Psoas muscle (tissue), 8 donors: Measurements from ENCODE around the gene SLC45A3. TPM values are rescaled to one million over a fixed set of nuclear protein-coding genes. Genes with fewer than 3 reads are reported as not detected.

Source experiments
- ATAC-seq, 4 donors: fragments of 200-7000 bp; cut with Tn5 transposase; one replicate each; pipeline ENCODE4 v1.9.1; 2020; ENCODE audit warnings: moderate library complexity in 3 of 4, mild to moderate bottlenecking in 2 of 4
- DNase-seq, 2 donors: peaks; one replicate each; pipeline ENCODE4 v3.0.0-alpha.2; 2020
- H3K27ac ChIP-seq: fragments of 200-600 bp; one replicate; pipeline ENCODE4 v1.8.0; 2022
- H3K27me3 ChIP-seq, 3 donors: fragments of 200-600 bp in 1 of 3; one replicate each; pipeline versions ENCODE4 v1.6.1 to v1.8.0; 2013 to 2022; ENCODE audit warnings: low read length in 2 of 3, mild to moderate bottlenecking in 2 of 3, moderate library complexity in 1 of 3; ENCODE audit not compliant: insufficient read depth in 3 of 3
- H3K36me3 ChIP-seq, 2 donors: fragments of 200-600 bp in 1 of 2; one replicate each; pipeline versions ENCODE4 v1.6.1 to v1.8.0; 2013 to 2022; ENCODE audit warnings: low read depth in 1 of 2, mild to moderate bottlenecking in 1 of 2, moderate library complexity in 1 of 2; ENCODE audit not compliant: insufficient read depth in 1 of 2
- H3K4me1 ChIP-seq: fragments of 200-600 bp; one replicate; pipeline ENCODE4 v1.8.0; 2022
- H3K4me3 ChIP-seq: fragments of 200-600 bp; one replicate; pipeline ENCODE4 v1.8.0; 2022; ENCODE audit warnings: mild to moderate bottlenecking
- H3K9me3 ChIP-seq: fragments of 200-600 bp; one replicate; pipeline ENCODE4 v1.8.0; 2022
- WGBS, 3 donors: extraction: QIAGEN DNeasy Blood & Tissue Kit; methylation state at CpG; one replicate each; pipeline versions ENCODE4 v1.1.6 to v1.1.7; 2013; 5-methylcytosine and 5-hydroxymethylcytosine counted together
- intact Hi-C, 2 donors: fragments of 100-400 bp; cut with DNase I; formaldehyde crosslinking; loops; one replicate each; pipeline versions ENCODE4 v1.11.0 to v1.14.2; 2022
- polyA plus RNA-seq, 3 donors: library from polyadenylated mRNA; stranded (reverse); fragments of 200-250 nt; gene quantifications; one replicate each; pipeline ENCODE4 v1.2.3, GENCODE V29; 2013
- total RNA-seq, 4 donors: library from RNA; stranded (reverse); fragmentation: NEBNext Ultra II Directional in 2 of 4; extraction: Animal tissue kit (Norgen Biotek cat#: 25700) in 2 of 4; gene quantifications; one replicate each; pipeline versions ENCODE4 v1.2.1 to v1.2.4, GENCODE V29; 2021 to 2023
- TF ChIP-seq, protein P1 (sequence below): fragments of 200-600 bp; IDR thresholded peaks from one replicate; pipeline ENCODE4 v1.8.0; 2022; ENCODE audit warnings: antibody characterized with exemption
- donor health status: healthy with polysubstance abuse.
- donor health status: DM: no; HTN: no; CAD: no; lungs with moderate emphysema.
- donor health status: Bipolar disorder and iron deficiency.
- donor health status: healthy.
- donor health status: DM: yes; HTN: yes; CAD: no.
- donor health status: DM: no; HTN: no; CAD: no.
- donor health status: DM: no; HTN: no; CAD: no.
- donor health status: DM: yes; HTN: yes; CAD: no.

SLC45A3 gene
- total and polyA plus RNA-seq, 7 donors: 0.15 to 2.7 (median 0.46) TPM

GRCh38 chr1:205698921-205699320 is 18.6 kb upstream of the SLC45A3 start:
- ATAC-seq (no peak), DNase-seq (no peak)
- H3K36me3 ChIP-seq: no peaks in the 10 kb centered on the region
- intact Hi-C loops: no loop called here
- H3K27me3 ChIP-seq: no peaks in the 10 kb centered on the region
- H3K4me3 ChIP-seq: no peak overlapping the region
- H3K27ac ChIP-seq: no peak overlapping the region
- WGBS, 3 donors: 88 to 91% (median 90%) methylated on average over 4 of the region's 4 CpGs
- no peaks in the 10 kb centered on the region for H3K4me1 ChIP-seq
- TF ChIP-seq, protein P1, sequence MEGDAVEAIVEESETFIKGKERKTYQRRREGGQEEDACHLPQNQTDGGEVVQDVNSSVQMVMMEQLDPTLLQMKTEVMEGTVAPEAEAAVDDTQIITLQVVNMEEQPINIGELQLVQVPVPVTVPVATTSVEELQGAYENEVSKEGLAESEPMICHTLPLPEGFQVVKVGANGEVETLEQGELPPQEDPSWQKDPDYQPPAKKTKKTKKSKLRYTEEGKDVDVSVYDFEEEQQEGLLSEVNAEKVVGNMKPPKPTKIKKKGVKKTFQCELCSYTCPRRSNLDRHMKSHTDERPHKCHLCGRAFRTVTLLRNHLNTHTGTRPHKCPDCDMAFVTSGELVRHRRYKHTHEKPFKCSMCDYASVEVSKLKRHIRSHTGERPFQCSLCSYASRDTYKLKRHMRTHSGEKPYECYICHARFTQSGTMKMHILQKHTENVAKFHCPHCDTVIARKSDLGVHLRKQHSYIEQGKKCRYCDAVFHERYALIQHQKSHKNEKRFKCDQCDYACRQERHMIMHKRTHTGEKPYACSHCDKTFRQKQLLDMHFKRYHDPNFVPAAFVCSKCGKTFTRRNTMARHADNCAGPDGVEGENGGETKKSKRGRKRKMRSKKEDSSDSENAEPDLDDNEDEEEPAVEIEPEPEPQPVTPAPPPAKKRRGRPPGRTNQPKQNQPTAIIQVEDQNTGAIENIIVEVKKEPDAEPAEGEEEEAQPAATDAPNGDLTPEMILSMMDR: no peak
- no peaks in the 10 kb centered on the region for H3K9me3 ChIP-seq

- intact Hi-C loops: no loop called here
- H3K36me3 ChIP-seq: no peaks in the 10 kb centered on the region
- DNase-seq: no peak
- no peaks in the 10 kb centered on the region for H3K27me3 ChIP-seq
- TF ChIP-seq, protein P1: no peak
- no peak for ATAC-seq
- H3K4me1 ChIP-seq: no peaks in the 10 kb centered on the region
- H3K27ac ChIP-seq: no peak overlapping the region
- WGBS, 3 donors: 54 to 64% (median 58%) methylated on average over 11 to 12 of the region's 12 CpGs
- no peaks in the 10 kb centered on the region for H3K9me3 ChIP-seq
- H3K4me3 ChIP-seq: no peak overlapping the region
Measured at GRCh38 chr1:205693421-205693991, 13.2 kb upstream of the SLC45A3 start.

- WGBS, 3 donors: 94 to 98% (median 95%) methylated on average over 6 of the region's 6 CpGs
- intact Hi-C loops: no loop called here
Measured at GRCh38 chr1:205692423-205692822, 12.1 kb upstream of the SLC45A3 start.

DNA sequence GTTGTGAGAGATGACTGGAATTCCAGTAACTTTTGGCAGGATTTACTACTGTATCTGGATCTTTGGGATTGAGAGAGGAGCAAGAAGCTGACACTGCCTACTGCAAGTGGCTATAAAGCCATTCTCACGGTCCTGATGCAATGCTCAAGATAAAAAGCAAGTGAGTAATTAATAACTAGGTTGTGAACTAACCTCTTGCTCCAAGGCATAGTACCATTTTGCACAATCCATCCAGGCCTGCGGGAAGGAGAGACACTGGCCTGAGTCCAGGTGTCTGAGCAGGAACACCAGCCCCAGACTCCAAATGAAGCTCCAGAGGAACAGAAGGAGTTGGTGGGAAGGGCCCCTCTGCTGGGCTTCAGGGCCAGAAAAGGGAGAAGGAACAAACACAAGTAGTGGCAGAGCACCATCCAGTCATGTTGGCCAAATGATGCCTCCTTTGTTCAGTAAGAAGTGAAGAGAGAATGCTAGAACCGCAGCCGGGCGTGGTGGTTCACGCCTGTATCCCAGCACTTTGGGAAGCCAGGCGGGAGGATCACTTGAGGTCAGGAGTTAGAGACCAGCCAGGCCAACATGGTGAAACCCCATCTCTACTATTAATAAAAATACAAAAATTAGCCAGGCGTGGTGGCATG is 9.9 kb upstream of the SLC45A3 start:
- intact Hi-C loops: no loop called here
- H3K27ac ChIP-seq: no peak overlapping the region
- no peaks in the 10 kb centered on the region for H3K36me3 ChIP-seq
- no peaks in the 10 kb centered on the region for H3K4me1 ChIP-seq
- 81 to 87% (median 84%) methylated on average over 8 of the region's 8 CpGs for WGBS, 3 donors
- H3K4me3 ChIP-seq: no peak overlapping the region
- ATAC-seq (no peak), DNase-seq (no peak)
- TF ChIP-seq, protein P1: no peak
- H3K27me3 ChIP-seq: no peaks in the 10 kb centered on the region
- no peaks in the 10 kb centered on the region for H3K9me3 ChIP-seq

More at GRCh38 chr1:205692423-205692822, 12.1 kb upstream of the SLC45A3 start:
- Histone ChIP-seq H3K9me3 (no peaks in the 10 kb centered on the region), H3K27ac (no peak overlapping the region), H3K4me1 (no peaks in the 10 kb centered on the region), H3K36me3 (no peaks in the 10 kb centered on the region), H3K4me3 (no peak overlapping the region), H3K27me3 (no peaks in the 10 kb centered on the region)
- TF ChIP-seq, protein P1: no peak
- ATAC-seq: no peak
- DNase-seq: no peak
